CD4-positive, alpha-beta T cell treated with Interleukin-10 for 1 hour (primary cell): ENCODE measurements around the gene SPEF2.

Source experiments
- DNase-seq: peaks from one replicate; pipeline ENCODE4 v3.0.0-alpha.2; 2020

SPEF2 gene

DNA sequence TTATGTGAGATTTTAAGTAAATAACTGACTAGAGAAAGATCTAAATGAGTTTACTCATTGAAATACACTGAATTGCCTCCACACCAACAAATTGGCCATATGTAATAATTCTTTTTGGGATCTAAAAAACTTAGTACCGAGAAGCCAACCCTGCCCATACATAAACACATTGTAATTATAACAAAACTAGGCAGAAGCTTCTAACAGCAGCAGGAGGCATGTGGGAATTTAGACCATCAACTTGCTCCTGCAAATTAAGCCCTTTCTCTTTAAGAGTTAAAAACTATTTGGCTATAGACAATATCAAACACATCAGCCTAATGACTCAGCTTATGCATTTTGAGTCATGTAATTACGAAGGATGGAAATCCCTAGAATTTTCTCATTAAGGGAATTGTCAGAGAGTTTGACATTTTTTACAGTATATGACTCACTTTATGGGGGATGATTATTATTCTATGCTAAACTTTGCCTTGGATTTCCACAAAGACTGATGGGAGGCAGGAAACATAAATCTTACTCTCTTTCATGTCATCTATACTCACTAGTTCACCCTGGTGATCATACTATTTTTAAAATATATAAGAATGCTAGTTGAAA, 240.0 kb downstream of the SPEF2 start:
- peak; percentile 46 for DNase-seq

DNA sequence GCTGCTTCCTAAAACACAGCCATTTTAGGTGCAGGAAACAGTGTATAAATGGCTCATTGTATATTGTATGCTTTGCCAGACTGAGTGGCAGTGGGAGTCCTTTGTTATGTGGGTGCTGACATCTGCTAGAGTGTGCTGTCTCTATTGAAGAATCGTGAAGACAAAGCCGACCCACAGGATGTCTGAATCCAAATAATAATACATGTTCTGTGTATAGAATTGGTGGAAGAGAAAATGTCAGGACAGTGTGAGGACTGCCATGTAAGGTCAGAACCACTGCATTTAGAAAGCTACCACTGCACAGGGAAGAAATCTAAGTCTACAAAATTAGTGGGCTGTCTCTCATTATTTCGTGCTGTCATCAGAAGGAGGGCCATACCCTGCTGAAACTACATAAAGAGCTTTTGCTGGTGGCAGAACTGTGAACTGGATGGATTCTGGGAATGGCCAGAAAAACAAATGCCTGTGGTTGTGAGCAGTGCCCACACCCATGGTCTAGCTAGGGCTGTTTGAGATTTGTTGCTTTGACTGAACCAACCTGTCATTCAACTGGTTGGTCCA, 241.5 kb downstream of the SPEF2 start:
- peak; percentile 60 for DNase-seq

DNA sequence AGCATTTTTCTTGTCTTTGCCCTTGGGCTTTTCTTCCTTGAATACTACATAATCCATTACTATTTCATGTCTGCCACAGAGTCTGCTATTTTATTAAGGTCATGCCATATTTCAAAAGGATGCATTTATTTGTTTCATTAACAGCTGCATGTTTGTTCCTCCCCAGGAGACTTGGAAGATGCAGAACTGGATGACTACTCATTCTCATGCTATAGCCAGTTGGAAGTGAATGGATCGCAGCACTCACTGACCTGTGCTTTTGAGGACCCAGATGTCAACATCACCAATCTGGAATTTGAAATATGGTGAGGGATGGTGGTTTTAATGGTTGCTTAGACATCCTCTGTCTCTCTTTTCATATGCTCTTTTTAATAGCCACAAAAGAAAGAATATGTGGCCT, 243.0 kb downstream of the SPEF2 start:
- DNase-seq = no peak

DNA sequence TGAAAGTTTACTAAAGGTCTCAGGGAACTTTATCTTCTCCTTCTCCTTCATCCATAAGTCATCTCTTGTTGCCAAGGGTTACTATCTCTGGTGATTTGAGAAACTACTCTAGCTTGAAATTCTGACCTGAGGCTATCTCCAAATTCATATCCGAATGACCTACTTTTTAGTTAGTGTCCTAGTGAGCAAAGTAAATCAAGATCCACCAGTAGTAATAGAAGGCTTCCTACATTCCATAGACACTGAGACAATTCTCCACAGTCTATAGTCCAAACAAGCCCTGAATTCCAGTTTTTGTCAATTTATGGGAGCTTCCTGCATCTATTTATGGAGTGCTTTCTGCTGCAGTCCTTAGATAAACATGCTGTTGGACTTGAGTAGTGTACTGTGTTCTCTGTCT, 244.1 kb downstream of the SPEF2 start:
- no peak for DNase-seq

DNA sequence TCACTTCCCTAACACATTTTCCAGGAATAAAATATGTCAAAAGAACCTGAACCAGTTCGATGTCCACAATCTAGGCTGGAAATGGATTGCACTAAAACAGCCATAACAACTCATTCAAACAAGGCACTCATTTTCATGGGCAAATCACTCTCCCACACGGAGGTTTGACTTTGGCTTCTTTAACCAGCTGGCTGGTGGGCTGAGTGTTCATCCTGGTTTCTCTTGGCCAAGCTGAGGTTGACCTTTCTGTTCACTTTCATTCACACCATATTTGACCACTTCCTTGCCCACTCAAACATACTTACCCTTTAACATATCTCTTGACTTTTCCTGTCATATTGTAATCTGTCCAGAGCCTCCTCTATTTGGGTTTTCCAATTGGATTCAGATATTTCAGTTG, 244.5 kb downstream of the SPEF2 start:
- DNase-seq = no peak

DNA sequence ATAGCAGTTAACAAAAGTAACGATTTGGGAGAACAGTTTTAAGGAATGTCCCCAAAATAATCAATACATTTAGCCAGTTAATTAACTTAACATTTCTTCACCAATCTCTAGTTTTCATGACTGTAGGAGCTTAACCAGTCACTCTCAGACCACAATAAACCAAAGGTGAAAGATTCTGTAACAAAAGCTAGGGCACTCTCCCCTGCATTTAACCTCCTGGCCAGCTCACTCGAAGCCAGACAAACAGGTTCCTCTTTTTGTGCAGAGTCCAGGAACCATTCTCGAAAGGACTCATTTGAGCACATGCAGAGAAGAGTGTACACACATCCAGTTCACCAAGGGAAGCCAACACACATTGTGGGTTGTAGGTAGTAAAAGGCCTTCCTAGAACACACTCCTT, 245.5 kb downstream of the SPEF2 start:
- DNase-seq = no peak
